T-cell (primary cell): ENCODE data around the gene STAC2. TPM values are rescaled to one million over a fixed set of nuclear protein-coding genes. Genes with fewer than 3 reads are reported as not detected.

ENCODE experiments used
- ATAC-seq, 4 experiments: fragments of 200-7000 bp in 3 of 4; fragments of 150-1000 bp in 1 of 4; cut with Tn5 transposase; replicated peaks in 1 of 4; 1 replicate in 3 of 4; 2 replicates in 1 of 4; pipeline ENCODE4 v1.10.0; 2021; ENCODE audit warnings: moderate library complexity in 3 of 4, mild to moderate bottlenecking in 2 of 4, moderate number of reproducible peaks in 1 of 4
- CTCF ChIA-PET, 2 donors: fragments of 300-600 bp; sonication (Branson Sonifier 250); formaldehyde crosslinking; loops; one replicate each; lab custom pipeline; 2022; ENCODE audit warnings: antibody characterized with exemption in 2 of 2; lab: Charles Lee
- POLR2A ChIA-PET, 2 donors: fragments of 300-600 bp; sonication (Branson Sonifier 250); formaldehyde crosslinking; loops; one replicate each; lab custom pipeline; 2022; ENCODE audit warnings: antibody characterized with exemption in 2 of 2; lab: Charles Lee
- DNase-seq, 35 experiments: peaks; one replicate each; pipeline versions ENCODE4 v3.0.0 to v3.0.0-alpha.2; 2013 to 2023
- H3K27ac ChIP-seq: one replicate; pipeline ENCODE4 v1.5.1; 2013; ENCODE audit warnings: low read length
- H3K27me3 ChIP-seq, 2 experiments: replicated peaks in 1 of 2; 1 replicate in 1 of 2; 2 replicates in 1 of 2; pipeline versions ENCODE4 v1.6.1 to v1.7.0; 2013; ENCODE audit warnings: low read length in 1 of 2, mixed read lengths in 1 of 2; ENCODE audit not compliant: control insufficient read depth in 2 of 2, insufficient read depth in 2 of 2; ENCODE audit errors: extremely low read depth in 1 of 2
- H3K36me3 ChIP-seq, 2 donors: 1 replicate in 1 of 2; 2 replicates in 1 of 2; pipeline versions ENCODE4 v1.6.1 to v1.7.0; 2013; ENCODE audit warnings: low read length in 1 of 2; ENCODE audit not compliant: control insufficient read depth in 2 of 2, insufficient read depth in 1 of 2; ENCODE audit errors: extremely low read depth in 1 of 2
- H3K4me1 ChIP-seq, 2 experiments: 1 replicate in 1 of 2; 2 replicates in 1 of 2; pipeline versions ENCODE4 v1.6.1 to v1.7.0; 2013; ENCODE audit warnings: low read length in 2 of 2, mixed read lengths in 1 of 2; ENCODE audit not compliant: insufficient read depth in 2 of 2, control insufficient read depth in 1 of 2; ENCODE audit errors: extremely low read depth in 1 of 2
- H3K4me3 ChIP-seq, 2 donors: 1 replicate in 1 of 2; 2 replicates in 1 of 2; pipeline versions ENCODE4 v1.5.1 to v1.7.0; 2013; ENCODE audit warnings: mild to moderate bottlenecking in 2 of 2, low read length in 1 of 2, moderate library complexity in 1 of 2; ENCODE audit not compliant: control insufficient read depth in 1 of 2; ENCODE audit errors: extremely low read depth in 1 of 2
- H3K9me3 ChIP-seq: 2 replicates; pipeline ENCODE4 v1.7.0; 2013
- H3K27ac Mint-ChIP-seq, 2 donors: one replicate each; pipeline ENCODE4 v1.8.0; 2020 to 2021; ENCODE audit warnings: mild to moderate bottlenecking in 2 of 2, mixed read lengths in 2 of 2
- H3K27me3 Mint-ChIP-seq, 2 donors: one replicate each; pipeline ENCODE4 v1.8.0; 2021 to 2022; ENCODE audit warnings: mixed read lengths in 2 of 2
- H3K36me3 Mint-ChIP-seq: one replicate; pipeline ENCODE4 v1.8.0; 2021; ENCODE audit warnings: mixed read lengths
- H3K4me1 Mint-ChIP-seq, 3 donors: one replicate each; pipeline ENCODE4 v1.8.0; 2020 to 2022; ENCODE audit warnings: mixed read lengths in 3 of 3, mild to moderate bottlenecking in 1 of 3
- H3K4me3 Mint-ChIP-seq, 3 donors: one replicate each; pipeline ENCODE4 v1.8.0; 2020 to 2022; ENCODE audit warnings: mild to moderate bottlenecking in 3 of 3, mixed read lengths in 3 of 3, moderate library complexity in 3 of 3
- H3K9me3 Mint-ChIP-seq, 3 donors: one replicate each; pipeline ENCODE4 v1.8.0; 2020 to 2022; ENCODE audit warnings: mixed read lengths in 3 of 3
- WGBS: methylation state at CpG from one replicate; pipeline ENCODE4 v1.1.5; 2013; ENCODE audit warnings: missing lambda C conversion rate; ENCODE audit not compliant: insufficient coverage; 5-methylcytosine and 5-hydroxymethylcytosine counted together
- total RNA-seq, 35 experiments: library from RNA in 6 of 35; stranded (reverse) in 6 of 35; fragments of 120-200 nt in 1 of 35; gene quantifications; one replicate each; pipeline versions ENCODE4 v1.2.1 to v1.2.4 and lab custom pipeline; 2013 to 2026

Gene STAC2
- total RNA-seq, 5 donors from 2014 or later (not counting 1 experiment from before 2014, with no cell fraction given): 0.12 to 0.15 (median 0.13) TPM; not detected in 2

- POLR2A ChIA-PET: no interaction called here
- H3K27ac Mint-ChIP-seq: peak overlapping the region; percentile 100
- 15% methylated on average over 6 of the region's 11 CpGs for WGBS
- Histone ChIP-seq H3K4me1 (peaks cover 14 to 59% of the 10 kb centered on the region in 2 experiments), H3K4me3 (peak overlapping the region; percentile 74 to 77), H3K27ac (peak overlapping the region; percentile 99), H3K36me3 (peaks cover 0 to 46% of the 10 kb centered on the region in 2 donors), H3K9me3 (no peaks in the 10 kb centered on the region), H3K27me3 (no peaks in the 10 kb centered on the region)
- no peak for DNase-seq
- H3K4me1 Mint-ChIP-seq: peaks cover 45 to 56% (median 52%) of the 10 kb centered on the region in 3 donors
- no peak for ATAC-seq
- peak overlapping the region; percentile 91 to 99 (median 98) for H3K4me3 Mint-ChIP-seq
- H3K9me3 Mint-ChIP-seq: no peaks in the 10 kb centered on the region
- CTCF ChIA-PET: interaction anchor here in 1 of 2 donors (0.7 to 1.1 kb wide), 2 partner anchors 16 to 137 kb away, joined by 3 read pairs; no protein-coding TSS in a partner anchor
- H3K36me3 Mint-ChIP-seq: peaks cover 40% of the 10 kb centered on the region
- no peaks in the 10 kb centered on the region for H3K27me3 Mint-ChIP-seq
Measured at GRCh38 chr17:39200957-39201510, 24.7 kb downstream of the STAC2 start.

- Mint-ChIP-seq H3K36me3 (peaks cover 40% of the 10 kb centered on the region), H3K27ac (peak within 1 kb of the TSS; percentile 100), H3K27me3 (no peaks in the 10 kb centered on the region), H3K4me1 (peaks cover 53 to 64% (median 59%) of the 10 kb centered on the region in 3 donors), H3K4me3 (peak within 1 kb of the TSS; percentile 91 to 99 (median 98)), H3K9me3 (no peaks in the 10 kb centered on the region)
- ChIA-PET CTCF (interaction anchor here (0.6 to 1.9 kb wide), 9 partner anchors 32 to 642 kb away, joined by 4 to 10 read pairs (median 8); no protein-coding TSS in a partner anchor), POLR2A (interaction anchor here (0.6 to 1.0 kb wide), 7 partner anchors 38 to 406 kb away, joined by 3 to 11 read pairs (median 4); no protein-coding TSS in a partner anchor)
- peak within 1 kb of the TSS; percentile 74 to 77 for H3K4me3 ChIP-seq
- WGBS: under 1% methylated on average over 45 of the region's 52 CpGs
- peak within 1 kb of the TSS; percentile 99 for H3K27ac ChIP-seq
- H3K27me3 ChIP-seq: no peaks in the 10 kb centered on the region
- DNase-seq: peak in 34 of 35 experiments; percentile 58 to 85 (median 76)
- H3K36me3 ChIP-seq: peaks cover 0 to 43% of the 10 kb centered on the region in 2 donors
- ATAC-seq: peak; percentile 79 to 80 (median 80)
- no peaks in the 10 kb centered on the region for H3K9me3 ChIP-seq
- peaks cover 20 to 66% of the 10 kb centered on the region in 2 experiments for H3K4me1 ChIP-seq
Measured at GRCh38 chr17:39200070-39200879, 25.5 kb downstream of the STAC2 start, which contains the start of gene RPL19. Gene RPL19 (plus strand): TSS chr17:39200283. CDS start chr17:39200345, 62 bp downstream.

GRCh38 chr17:39199820-39200069 lies 26.0 kb downstream of the STAC2 start:
- WGBS: 0% methylated on average over 2 of the region's 10 CpGs
- no peaks in the 10 kb centered on the region for H3K27me3 Mint-ChIP-seq
- H3K4me1 ChIP-seq: peaks cover 20 to 72% of the 10 kb centered on the region in 2 experiments
- H3K27me3 ChIP-seq: no peaks in the 10 kb centered on the region
- H3K4me3 ChIP-seq: peak overlapping the region; percentile 74 to 77
- peak; percentile 63 to 74 (median 68) for ATAC-seq
- H3K27ac Mint-ChIP-seq: peak overlapping the region; percentile 100
- peak overlapping the region; percentile 91 to 99 (median 98) for H3K4me3 Mint-ChIP-seq
- CTCF ChIA-PET: interaction anchor here (0.6 to 1.9 kb wide), 9 partner anchors 32 to 641 kb away, joined by 4 to 10 read pairs (median 8); no protein-coding TSS in a partner anchor
- peak overlapping the region; percentile 99 for H3K27ac ChIP-seq
- H3K4me1 Mint-ChIP-seq: peaks cover 53 to 66% (median 62%) of the 10 kb centered on the region in 3 donors
- no peaks in the 10 kb centered on the region for H3K9me3 ChIP-seq
- POLR2A ChIA-PET: interaction anchor here (0.6 to 1.0 kb wide), 6 partner anchors 39 to 405 kb away, joined by 3 to 11 read pairs (median 6); no protein-coding TSS in a partner anchor
- H3K36me3 Mint-ChIP-seq: peaks cover 37% of the 10 kb centered on the region
- H3K9me3 Mint-ChIP-seq: no peaks in the 10 kb centered on the region
- peak in 34 of 35 experiments; percentile 68 to 94 (median 82) for DNase-seq
- peaks cover 0 to 38% of the 10 kb centered on the region in 2 donors for H3K36me3 ChIP-seq

- no peaks in the 10 kb centered on the region for H3K9me3 ChIP-seq
- no peaks in the 10 kb centered on the region for H3K27me3 ChIP-seq
- CTCF ChIA-PET: interaction anchor here in 1 of 2 donors (1.0 kb wide), 1 partner anchor 33 kb away, joined by 3 read pairs; no protein-coding TSS in a partner anchor
- POLR2A ChIA-PET: no interaction called here
- peak overlapping the region; percentile 100 for H3K27ac Mint-ChIP-seq
- peaks cover 0 to 26% of the 10 kb centered on the region in 2 donors for H3K36me3 ChIP-seq
- H3K27ac ChIP-seq: peak overlapping the region; percentile 54
- peaks cover 22% of the 10 kb centered on the region for H3K36me3 Mint-ChIP-seq
- ATAC-seq (no peak), DNase-seq (no peak)
- no peaks in the 10 kb centered on the region for H3K27me3 Mint-ChIP-seq
- no CpG with 5 or more reads among the region's 4 CpGs for WGBS
- no peaks in the 10 kb centered on the region for H3K9me3 Mint-ChIP-seq
- peak overlapping the region in 1 of 2 donors; percentile 32 for H3K4me3 ChIP-seq
- peak overlapping the region; percentile 91 to 99 (median 98) for H3K4me3 Mint-ChIP-seq
- peaks cover 62 to 69% (median 64%) of the 10 kb centered on the region in 3 donors for H3K4me1 Mint-ChIP-seq
- peaks cover 20 to 73% of the 10 kb centered on the region in 2 experiments for H3K4me1 ChIP-seq
Measured at GRCh38 chr17:39198186-39198566, 27.6 kb downstream of the STAC2 start.

- Histone ChIP-seq H3K4me1 (peaks cover 20 to 69% of the 10 kb centered on the region in 2 experiments), H3K36me3 (peaks cover 0 to 23% of the 10 kb centered on the region in 2 donors), H3K4me3 (peak within 1 kb of the TSS; percentile 63 to 83), H3K9me3 (no peaks in the 10 kb centered on the region), H3K27me3 (no peaks in the 10 kb centered on the region), H3K27ac (peak within 1 kb of the TSS; percentile 54)
- Mint-ChIP-seq H3K4me3 (peak within 1 kb of the TSS; percentile 91 to 99 (median 98)), H3K27me3 (no peaks in the 10 kb centered on the region), H3K9me3 (no peaks in the 10 kb centered on the region), H3K4me1 (peaks cover 60 to 67% (median 63%) of the 10 kb centered on the region in 3 donors), H3K27ac (peak within 1 kb of the TSS; percentile 100), H3K36me3 (peaks cover 22% of the 10 kb centered on the region)
- CTCF ChIA-PET: interaction anchor here in 1 of 2 donors (1.0 kb wide), 1 partner anchor 33 kb away, joined by 3 read pairs; no protein-coding TSS in a partner anchor
- peak in 33 of 35 experiments; percentile 18 to 77 (median 48) for DNase-seq
- WGBS: 0% methylated on average over 25 of the region's 55 CpGs
- ATAC-seq: peak; percentile 48 to 57 (median 54)
- POLR2A ChIA-PET: no interaction called here
Measured at GRCh38 chr17:39197380-39198185, 28.2 kb downstream of the STAC2 start, which contains the start of gene CACNB1. Gene CACNB1 (minus strand): TSS chr17:39197669. CDS start chr17:39197495, 174 bp downstream.
